ENCODE data around the gene DAZAP2. TPM values are rescaled to one million over a fixed set of nuclear protein-coding genes. Genes with fewer than 3 reads are reported as not detected.

The DAZAP2 gene
- total RNA-seq, 4 donors from 2014 or later, result 213 to 277 (median 235) TPM

GRCh38 chr12:51238037-51238509, 553 bp upstream of the DAZAP2 start:
- ATAC-seq (ENCODE audit: low FRiP score), result no peak
- TF ChIP-seq CTCF (IDR thresholded peaks at IDR 0.05), result no peak

GRCh38 chr12:51240971-51241370, 2.3 kb downstream of the DAZAP2 start:
- TF ChIP-seq CTCF (IDR thresholded peaks at IDR 0.05), result no peak
- ATAC-seq (ENCODE audit: low FRiP score) (no peak), DNase-seq (ENCODE audit: low spot score) (no peak)

More at GRCh38 chr12:51238037-51238509, 553 bp upstream of the DAZAP2 start:
- no peak for DNase-seq (ENCODE audit: low spot score)

GRCh38 chr12:51242120-51242519, 3.5 kb downstream of the DAZAP2 start:
- ATAC-seq (ENCODE audit: low FRiP score) (no peak), DNase-seq (ENCODE audit: low spot score) (no peak)
- TF ChIP-seq CTCF (IDR thresholded peaks at IDR 0.05), result no peak

- TF ChIP-seq CTCF (IDR thresholded peaks at IDR 0.05), result no peak
- no peak for DNase-seq (ENCODE audit: low spot score)
- ATAC-seq (ENCODE audit: low FRiP score), result no peak
Observed at GRCh38 chr12:51242876-51243275, 4.2 kb downstream of the DAZAP2 start.

- DNase-seq (ENCODE audit: low spot score) (no peak), ATAC-seq (ENCODE audit: low FRiP score) (no peak)
- TF ChIP-seq CTCF (IDR thresholded peaks at IDR 0.05), result no peak
Observed at GRCh38 chr12:51244269-51244668, 5.6 kb downstream of the DAZAP2 start.

GRCh38 chr12:51245476-51246253, 7.0 kb downstream of the DAZAP2 start:
- no peak for DNase-seq (ENCODE audit: low spot score)
- no peak for ATAC-seq (ENCODE audit: low FRiP score)
- no peak for TF ChIP-seq CTCF (IDR thresholded peaks at IDR 0.05)
